Measurements from ENCODE around the gene FOXO3.

FOXO3 gene

DNA sequence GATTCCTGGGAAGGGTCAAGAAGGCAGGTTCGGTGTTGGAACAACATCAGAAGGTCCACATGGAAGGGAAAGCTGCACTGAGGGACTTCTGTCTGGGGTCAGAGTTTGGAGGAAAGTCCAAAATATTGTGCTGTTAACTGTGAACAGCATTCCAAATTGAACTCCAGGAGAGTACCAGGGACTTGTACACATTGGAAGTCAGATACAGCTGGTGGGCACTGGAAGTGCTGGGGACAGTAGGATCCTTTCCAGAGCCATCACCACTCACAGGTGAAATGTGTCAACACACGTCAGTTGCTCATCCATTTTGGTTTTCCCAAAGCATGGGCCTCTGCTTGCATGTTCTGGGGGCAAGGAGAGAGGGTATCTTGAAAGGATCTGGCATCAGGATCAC, 18.6 kb downstream of the FOXO3 start:
- Histone ChIP-seq H3K27ac (ENCODE audit: low read depth, low read length) (no peak overlapping the region), H3K4me2 (ENCODE audit: low read length) (no peak overlapping the region), H3K27me3 (ENCODE audit: insufficient read depth, low read length, poor library complexity) (no peaks in the 10 kb centered on the region), H3K23ac (ENCODE audit: low read length) (no peak overlapping the region), H3K56ac (ENCODE audit: low read length) (no peak overlapping the region), H3K9ac (ENCODE audit: low read length) (no peak overlapping the region), H4K5ac (ENCODE audit: low read length) (no peak overlapping the region), H3K4me1 (ENCODE audit: control insufficient read depth, low read depth, low read length) (no peaks in the 10 kb centered on the region), H2BK5ac (ENCODE audit: low read length) (no peak overlapping the region), H3K4ac (ENCODE audit: low read depth, low read length) (no peak overlapping the region), H2BK120ac (ENCODE audit: low read depth, low read length) (no peak overlapping the region), H3K18ac (ENCODE audit: low read length) (no peak overlapping the region), H4K8ac (ENCODE audit: low read depth, low read length) (no peak overlapping the region), H3K79me2 (ENCODE audit: control insufficient read depth, insufficient read depth, low read length) (peaks cover 20% of the 10 kb centered on the region), H3K36me3 (ENCODE audit: control insufficient read depth, insufficient read depth, low read length) (no peaks in the 10 kb centered on the region), H2BK15ac (replicated peaks; ENCODE audit: low read depth) (no peak overlapping the region), H2AK5ac (ENCODE audit: low read length) (no peak overlapping the region), H3K4me3 (ENCODE audit: low read length) (no peak overlapping the region), H3K79me1 (ENCODE audit: low read length) (peaks cover 21% of the 10 kb centered on the region)
- no peak for DNase-seq
- no CpG with 5 or more reads among the region's 2 CpGs for WGBS (ENCODE audit: extremely low coverage, insufficient coverage, low lambda C conversion rate)

GRCh38 chr6:108580646-108581045, 19.9 kb downstream of the FOXO3 start:
- H3K4ac ChIP-seq (ENCODE audit: low read depth, low read length): no peak overlapping the region
- no peak overlapping the region for H3K18ac ChIP-seq (ENCODE audit: low read length)
- no peaks in the 10 kb centered on the region for H3K36me3 ChIP-seq (ENCODE audit: control insufficient read depth, insufficient read depth, low read length)
- no peak overlapping the region for H3K4me2 ChIP-seq (ENCODE audit: low read length)
- no CpG with 5 or more reads among the region's 2 CpGs for WGBS (ENCODE audit: extremely low coverage, insufficient coverage, low lambda C conversion rate)
- no peak overlapping the region for H3K9ac ChIP-seq (ENCODE audit: low read length)
- no peak overlapping the region for H3K27ac ChIP-seq (ENCODE audit: low read depth, low read length)
- no peaks in the 10 kb centered on the region for H3K4me1 ChIP-seq (ENCODE audit: control insufficient read depth, low read depth, low read length)
- H3K27me3 ChIP-seq (ENCODE audit: insufficient read depth, low read length, poor library complexity): no peaks in the 10 kb centered on the region
- no peak overlapping the region for H4K8ac ChIP-seq (ENCODE audit: low read depth, low read length)
- no peak overlapping the region for H3K23ac ChIP-seq (ENCODE audit: low read length)
- no peak overlapping the region for H2BK120ac ChIP-seq (ENCODE audit: low read depth, low read length)
- peaks cover 22% of the 10 kb centered on the region for H3K79me1 ChIP-seq (ENCODE audit: low read length)
- H4K5ac ChIP-seq (ENCODE audit: low read length): no peak overlapping the region
- H3K4me3 ChIP-seq (ENCODE audit: low read length): no peak overlapping the region
- no peak overlapping the region for H3K56ac ChIP-seq (ENCODE audit: low read length)
- H3K79me2 ChIP-seq (ENCODE audit: control insufficient read depth, insufficient read depth, low read length): peaks cover 21% of the 10 kb centered on the region
- no peak overlapping the region for H2BK15ac ChIP-seq (replicated peaks; ENCODE audit: low read depth)
- H2AK5ac ChIP-seq (ENCODE audit: low read length): no peak overlapping the region
- no peak overlapping the region for H2BK5ac ChIP-seq (ENCODE audit: low read length)
- DNase-seq: no peak

GRCh38 chr6:108581237-108581931, 20.7 kb downstream of the FOXO3 start:
- Histone ChIP-seq H3K4me1 (ENCODE audit: control insufficient read depth, low read depth, low read length) (no peaks in the 10 kb centered on the region), H3K18ac (ENCODE audit: low read length) (no peak overlapping the region), H4K5ac (ENCODE audit: low read length) (no peak overlapping the region), H3K27me3 (ENCODE audit: insufficient read depth, low read length, poor library complexity) (no peaks in the 10 kb centered on the region), H2BK15ac (replicated peaks; ENCODE audit: low read depth) (no peak overlapping the region), H4K8ac (ENCODE audit: low read depth, low read length) (no peak overlapping the region), H3K23ac (ENCODE audit: low read length) (no peak overlapping the region), H3K4ac (ENCODE audit: low read depth, low read length) (no peak overlapping the region), H3K9ac (ENCODE audit: low read length) (no peak overlapping the region), H2AK5ac (ENCODE audit: low read length) (no peak overlapping the region), H3K36me3 (ENCODE audit: control insufficient read depth, insufficient read depth, low read length) (no peaks in the 10 kb centered on the region), H3K4me3 (ENCODE audit: low read length) (no peak overlapping the region), H2BK120ac (ENCODE audit: low read depth, low read length) (no peak overlapping the region), H3K27ac (ENCODE audit: low read depth, low read length) (no peak overlapping the region), H3K56ac (ENCODE audit: low read length) (no peak overlapping the region), H3K4me2 (ENCODE audit: low read length) (no peak overlapping the region), H2BK5ac (ENCODE audit: low read length) (no peak overlapping the region), H3K79me1 (ENCODE audit: low read length) (peaks cover 27% of the 10 kb centered on the region), H3K79me2 (ENCODE audit: control insufficient read depth, insufficient read depth, low read length) (peaks cover 27% of the 10 kb centered on the region)
- no peak for DNase-seq
- WGBS (ENCODE audit: extremely low coverage, insufficient coverage, low lambda C conversion rate): no CpG with 5 or more reads among the region's 3 CpGs

DNA sequence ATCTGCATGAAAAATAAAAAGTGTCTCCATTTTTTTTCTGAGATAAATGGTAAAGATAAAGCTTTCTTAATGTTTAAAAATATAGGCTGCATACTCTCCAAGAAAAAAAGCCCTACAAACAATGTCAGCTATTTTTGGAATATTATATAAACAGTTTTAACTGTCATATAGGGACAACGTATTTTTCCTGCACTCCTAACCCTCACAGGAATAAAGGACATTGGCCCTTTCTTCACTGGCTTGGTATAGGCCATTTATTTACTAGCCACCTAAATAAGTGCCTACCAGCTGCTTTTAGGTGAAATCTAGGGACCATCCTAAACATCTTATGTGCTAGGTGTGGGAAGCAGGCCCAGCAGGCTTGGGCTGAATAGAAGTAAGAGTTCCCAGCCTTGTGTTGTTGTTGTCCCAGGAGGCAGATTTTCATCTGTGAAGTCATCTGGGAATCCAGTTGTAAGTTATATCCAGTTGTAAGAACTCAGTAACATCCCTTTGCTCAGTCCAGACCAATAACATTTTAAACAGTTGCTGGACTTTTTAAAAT, 21.3 kb downstream of the FOXO3 start:
- no peak overlapping the region for H2BK15ac ChIP-seq (replicated peaks; ENCODE audit: low read depth)
- no peaks in the 10 kb centered on the region for H3K36me3 ChIP-seq (ENCODE audit: control insufficient read depth, insufficient read depth, low read length)
- H2AK5ac ChIP-seq (ENCODE audit: low read length): no peak overlapping the region
- H3K79me1 ChIP-seq (ENCODE audit: low read length): peaks cover 32% of the 10 kb centered on the region
- H3K23ac ChIP-seq (ENCODE audit: low read length): no peak overlapping the region
- H3K4me3 ChIP-seq (ENCODE audit: low read length): no peak overlapping the region
- no peak overlapping the region for H3K9ac ChIP-seq (ENCODE audit: low read length)
- H3K79me2 ChIP-seq (ENCODE audit: control insufficient read depth, insufficient read depth, low read length): peaks cover 27% of the 10 kb centered on the region
- WGBS (ENCODE audit: extremely low coverage, insufficient coverage, low lambda C conversion rate): no CpG with 5 or more reads among the region's 1 CpG
- no peak overlapping the region for H3K4ac ChIP-seq (ENCODE audit: low read depth, low read length)
- no peak overlapping the region for H3K18ac ChIP-seq (ENCODE audit: low read length)
- H3K4me2 ChIP-seq (ENCODE audit: low read length): no peak overlapping the region
- no peaks in the 10 kb centered on the region for H3K4me1 ChIP-seq (ENCODE audit: control insufficient read depth, low read depth, low read length)
- no peak overlapping the region for H3K56ac ChIP-seq (ENCODE audit: low read length)
- no peaks in the 10 kb centered on the region for H3K27me3 ChIP-seq (ENCODE audit: insufficient read depth, low read length, poor library complexity)
- H4K8ac ChIP-seq (ENCODE audit: low read depth, low read length): no peak overlapping the region
- H2BK120ac ChIP-seq (ENCODE audit: low read depth, low read length): no peak overlapping the region
- no peak overlapping the region for H4K5ac ChIP-seq (ENCODE audit: low read length)
- no peak for DNase-seq
- H2BK5ac ChIP-seq (ENCODE audit: low read length): no peak overlapping the region
- H3K27ac ChIP-seq (ENCODE audit: low read depth, low read length): no peak overlapping the region

- Histone ChIP-seq H3K4ac (ENCODE audit: low read depth, low read length) (no peak overlapping the region), H3K36me3 (ENCODE audit: control insufficient read depth, insufficient read depth, low read length) (no peaks in the 10 kb centered on the region), H4K8ac (ENCODE audit: low read depth, low read length) (no peak overlapping the region), H4K5ac (ENCODE audit: low read length) (no peak overlapping the region), H3K27ac (ENCODE audit: low read depth, low read length) (no peak overlapping the region), H3K27me3 (ENCODE audit: insufficient read depth, low read length, poor library complexity) (no peaks in the 10 kb centered on the region), H3K4me3 (ENCODE audit: low read length) (no peak overlapping the region), H3K56ac (ENCODE audit: low read length) (no peak overlapping the region), H2BK5ac (ENCODE audit: low read length) (no peak overlapping the region), H3K23ac (ENCODE audit: low read length) (no peak overlapping the region), H2BK120ac (ENCODE audit: low read depth, low read length) (no peak overlapping the region), H3K9ac (ENCODE audit: low read length) (no peak overlapping the region), H3K4me1 (ENCODE audit: control insufficient read depth, low read depth, low read length) (no peaks in the 10 kb centered on the region), H2AK5ac (ENCODE audit: low read length) (no peak overlapping the region), H3K79me1 (ENCODE audit: low read length) (peaks cover 35% of the 10 kb centered on the region), H3K4me2 (ENCODE audit: low read length) (no peak overlapping the region), H2BK15ac (replicated peaks; ENCODE audit: low read depth) (no peak overlapping the region), H3K79me2 (ENCODE audit: control insufficient read depth, insufficient read depth, low read length) (peaks cover 29% of the 10 kb centered on the region), H3K18ac (ENCODE audit: low read length) (no peak overlapping the region)
- WGBS (ENCODE audit: extremely low coverage, insufficient coverage, low lambda C conversion rate): no CpG with 5 or more reads among the region's 3 CpGs
- DNase-seq: no peak
Observed at GRCh38 chr6:108582618-108583017, 21.9 kb downstream of the FOXO3 start.

- Histone ChIP-seq H3K4me1 (ENCODE audit: control insufficient read depth, low read depth, low read length) (no peaks in the 10 kb centered on the region), H4K8ac (ENCODE audit: low read depth, low read length) (no peak overlapping the region), H3K27me3 (ENCODE audit: insufficient read depth, low read length, poor library complexity) (no peaks in the 10 kb centered on the region), H3K4me2 (ENCODE audit: low read length) (no peak overlapping the region), H3K18ac (ENCODE audit: low read length) (no peak overlapping the region), H2BK15ac (replicated peaks; ENCODE audit: low read depth) (no peak overlapping the region), H4K5ac (ENCODE audit: low read length) (no peak overlapping the region), H2AK5ac (ENCODE audit: low read length) (no peak overlapping the region), H3K56ac (ENCODE audit: low read length) (no peak overlapping the region), H3K9ac (ENCODE audit: low read length) (no peak overlapping the region), H3K79me1 (ENCODE audit: low read length) (peaks cover 31% of the 10 kb centered on the region), H2BK120ac (ENCODE audit: low read depth, low read length) (no peak overlapping the region), H3K36me3 (ENCODE audit: control insufficient read depth, insufficient read depth, low read length) (no peaks in the 10 kb centered on the region), H3K4ac (ENCODE audit: low read depth, low read length) (no peak overlapping the region), H3K4me3 (ENCODE audit: low read length) (no peak overlapping the region), H3K27ac (ENCODE audit: low read depth, low read length) (no peak overlapping the region), H2BK5ac (ENCODE audit: low read length) (no peak overlapping the region), H3K79me2 (ENCODE audit: control insufficient read depth, insufficient read depth, low read length) (peaks cover 29% of the 10 kb centered on the region), H3K23ac (ENCODE audit: low read length) (no peak overlapping the region)
- no CpG with 5 or more reads among the region's 5 CpGs for WGBS (ENCODE audit: extremely low coverage, insufficient coverage, low lambda C conversion rate)
- no peak for DNase-seq
Observed at GRCh38 chr6:108584323-108584722, 23.6 kb downstream of the FOXO3 start.

All from mesendoderm (in vitro differentiated cells).